HepG2 (cell line): ENCODE data around the gene RAB6A. TPM values are rescaled to one million over a fixed set of nuclear protein-coding genes. Genes with fewer than 3 reads are reported as not detected.
"Not testable (repeated sequence)": the region's sequence is repeated elsewhere in the genome, so short reads cannot be mapped to it uniquely, and the experiment has no call there.

Experiments used
- ATAC-seq: fragments of 200-7000 bp; cut with Tn5 transposase; 3 replicates; pipeline ENCODE4 v1.9.1; 2020; ENCODE audit warnings: mild to moderate bottlenecking, moderate library complexity
- BruUV-seq: library from RNA; stranded (reverse); fragments of 400-500 nt; replicated peaks from 2 replicates; lab custom pipeline; 2021; lab: Mats Ljungman, UMichigan
- CTCF ChIA-PET: fragments of 300-600 bp; formaldehyde crosslinking; extraction: SDS; loops from one replicate; lab custom pipeline; 2021; ENCODE audit warnings: low total read pairs, inconsistent platforms, low intra/inter-chr PET ratio; lab: Yijun Ruan, JAX
- POLR2A ChIA-PET: fragments of 350-600 bp; sonication (Branson Sonifier 250); formaldehyde crosslinking; loops from one replicate; lab custom pipeline; 2020; ENCODE audit warnings: antibody characterized with exemption, inconsistent platforms; lab: Yijun Ruan, JAX
- DNase-seq: peaks from one replicate; pipeline ENCODE4 v3.0.0-alpha.2; 2015; ENCODE audit warnings: low spot score
- FAIRE-seq: peaks from 3 replicates; lab custom pipeline; 2011; peaks lifted over from hg19 to GRCh38; lab: Jason Lieb, UNC
- H2AFZ ChIP-seq: one replicate; pipeline ENCODE4 v1.6.1; 2011; ENCODE audit warnings: low read length, inconsistent platforms
- H3K27ac ChIP-seq: fragments of 300-600 bp; 3 replicates; pipeline ENCODE4 v1.8.0; 2011; ENCODE audit warnings: mixed run types, mild to moderate bottlenecking, mixed read lengths, low read length, inconsistent platforms; ENCODE audit not compliant: insufficient read depth; ENCODE audit errors: extremely low read length
- H3K27me3 ChIP-seq, 2 experiments: fragments of 200-600 bp in 1 of 2; 2 replicates in 1 of 2; 3 replicates in 1 of 2; pipeline versions ENCODE4 v1.6.0 to v1.8.0; 2011; ENCODE audit warnings: low read length in 2 of 2, mild to moderate bottlenecking in 2 of 2, moderate library complexity in 2 of 2, inconsistent platforms in 1 of 2; ENCODE audit not compliant: insufficient read depth in 2 of 2, control insufficient read depth in 1 of 2
- H3K36me3 ChIP-seq, 2 experiments: fragments of 200-600 bp in 1 of 2; replicated peaks in 1 of 2; 2 replicates in 1 of 2; 3 replicates in 1 of 2; pipeline versions ENCODE4 v1.5.1 to v1.8.0; 2011; ENCODE audit warnings: low read length in 2 of 2, inconsistent platforms in 1 of 2; ENCODE audit not compliant: insufficient read depth in 2 of 2, control insufficient read depth in 1 of 2
- H3K4me1 ChIP-seq: 2 replicates; pipeline ENCODE4 v1.5.1; 2012; ENCODE audit warnings: low read length, inconsistent platforms; ENCODE audit not compliant: insufficient read depth
- H3K4me2 ChIP-seq: 2 replicates; pipeline ENCODE4 v1.6.0; 2011; ENCODE audit warnings: low read depth, low read length, inconsistent platforms
- H3K4me3 ChIP-seq, 3 experiments: fragments of 200-600 bp in 1 of 3; sonication (generic), shearing (Covaris generic) in 1 of 3; replicated peaks in 1 of 3; 2 replicates each; pipeline ENCODE4 v1.5.1; 2011 to 2016; ENCODE audit warnings: low read length in 3 of 3, inconsistent platforms in 2 of 3, low read depth in 2 of 3, mild to moderate bottlenecking in 2 of 3, control low read depth in 1 of 3, mixed read lengths in 1 of 3; ENCODE audit not compliant: insufficient read depth in 1 of 3
- H3K79me2 ChIP-seq: one replicate; pipeline ENCODE4 v1.6.1; 2011; ENCODE audit warnings: low read length, inconsistent platforms; ENCODE audit not compliant: insufficient read depth
- H3K9ac ChIP-seq: 2 replicates; pipeline ENCODE4 v1.6.0; 2011; ENCODE audit warnings: mild to moderate bottlenecking, low read depth, low read length, inconsistent platforms; ENCODE audit not compliant: insufficient read depth
- H3K9me3 ChIP-seq: 2 replicates; pipeline ENCODE4 v1.5.1; 2012; ENCODE audit warnings: mild to moderate bottlenecking, low read length
- H4K20me1 ChIP-seq: 2 replicates; pipeline ENCODE4 v1.6.0; 2011; ENCODE audit warnings: inconsistent platforms, mild to moderate bottlenecking, low read length, moderate library complexity; ENCODE audit not compliant: insufficient read depth
- BRD4 ChIP-seq: sonication (generic); formaldehyde crosslinking; IDR thresholded peaks from 2 replicates; pipeline ENCODE4 v1.4.0; 2020; ENCODE audit warnings: missing genetic modification reagents
- CBX1 ChIP-seq: IDR thresholded peaks from one replicate; pipeline ENCODE4 v1.6.1; 2016; ENCODE audit warnings: antibody characterized with exemption, low read depth
- CCAR2 ChIP-seq: fragments of 200-400 bp; formaldehyde crosslinking; optimal IDR thresholded peaks from 2 replicates; pipeline ENCODE3; 2018; ENCODE audit warnings: low read depth, mild to moderate bottlenecking, low read length, moderate library complexity
- FOSL2 ChIP-seq: sonication (generic); formaldehyde crosslinking; IDR thresholded peaks from 2 replicates; pipeline ENCODE4 v1.4.0; 2020; ENCODE audit warnings: missing genetic modification reagents
- IKZF4 ChIP-seq: sonication (generic); formaldehyde crosslinking; IDR thresholded peaks from 2 replicates; pipeline ENCODE4 v1.5.1; 2020; ENCODE audit warnings: borderline replicate concordance, mild to moderate bottlenecking, low read depth, missing genetic modification reagents; ENCODE audit errors: not compliant biosample characterization
- MLX ChIP-seq: IDR thresholded peaks from 2 replicates; pipeline ENCODE4 v1.6.1; 2016
- MXD3 ChIP-seq: IDR thresholded peaks from 2 replicates; pipeline ENCODE4 v1.6.1; 2016; ENCODE audit warnings: mild to moderate bottlenecking, missing biosample characterization, missing genetic modification reagents
- STAG1 ChIP-seq: sonication (generic); formaldehyde crosslinking; IDR thresholded peaks from 2 replicates; pipeline ENCODE4 v1.4.0; 2020; ENCODE audit warnings: missing genetic modification reagents
- ZNF468 ChIP-seq: sonication (generic); formaldehyde crosslinking; IDR thresholded peaks from 2 replicates; pipeline ENCODE4 v1.8.0; 2022; ENCODE audit warnings: mild to moderate bottlenecking, moderate library complexity, missing genetic modification reagents
- WGBS: methylation state at CpG from one replicate; pipeline ENCODE4 v1.1.6; 2017; ENCODE audit warnings: low lambda C conversion rate; 5-methylcytosine and 5-hydroxymethylcytosine counted together
- in situ Hi-C: cut with HindIII; loops from 2 replicates; pipeline ENCODE4 v1.10.0; 2017; ENCODE audit warnings: low pct_unique_long_range_greater_than_20kb; ENCODE audit not compliant: extremely low pct_ligation_motif_present
- intact Hi-C: fragments of 100-400 bp; cut with micrococcal nuclease; formaldehyde crosslinking; loops from one replicate; pipeline ENCODE4 v1.10.0; 2022; ENCODE audit not compliant: unreplicated experiment
- polyA plus RNA-seq, 8 experiments: library from polyadenylated mRNA; depleted of rRNA in 3 of 8; stranded (reverse) in 7 of 8; unstranded in 1 of 8; fragments of >200 nt; fragmentation: Illumina TruSeq in 4 of 8; extraction: Trizol in 4 of 8; gene quantifications; 2 replicates each; pipeline versions ENCODE4 v1.2.1 to v1.2.3, GENCODE V29; 2011 to 2016; ENCODE audit warnings: low read depth in 4 of 8, missing spikeins in 1 of 8, mixed read lengths in 1 of 8; ENCODE audit not compliant: insufficient read depth in 1 of 8
- total RNA-seq, 5 experiments: library from RNA; depleted of rRNA; stranded (reverse); fragments of >200 nt; fragmentation: Illumina TruSeq; extraction: Trizol; gene quantifications; 2 replicates each; pipeline ENCODE4 v1.2.3, GENCODE V29; 2016; ENCODE audit warnings: low read depth in 1 of 5

RAB6A gene
- total and polyA plus RNA-seq, 2 of the 13 experiments (the other 11 are each of a cell fraction or from before 2014, with no cell fraction given): 74.3 to 121 TPM

GRCh38 chr11:73770811-73771210, 9.9 kb upstream of the RAB6A start:
- in situ Hi-C loops, H3K36me3 ChIP-seq, POLR2A ChIA-PET, H3K4me2 ChIP-seq, H3K79me2 ChIP-seq, BruUV-seq, FAIRE-seq, CTCF ChIA-PET, H3K9me3 ChIP-seq, intact Hi-C loops, H4K20me1 ChIP-seq, H3K27me3 ChIP-seq, H2AFZ ChIP-seq, H3K4me1 ChIP-seq, H3K9ac ChIP-seq, DNase-seq, ATAC-seq, H3K4me3 ChIP-seq, H3K27ac ChIP-seq: not testable (repeated sequence)
- 76% methylated on average over 7 of the region's 7 CpGs for WGBS
- peak; percentile 44 for TF ChIP-seq FOSL2 (CRISPR knock-in tag)

- DNase-seq (no peak), ATAC-seq (no peak), FAIRE-seq (no peak)
- no peaks in the 10 kb centered on the region for H3K36me3 ChIP-seq
- H4K20me1 ChIP-seq: no peaks in the 10 kb centered on the region
- ChIA-PET POLR2A (interaction anchor here (8.3 kb wide), 1 partner anchor 11 kb away, joined by 194 read pairs; no protein-coding TSS in a partner anchor), CTCF (no interaction called here)
- no peak overlapping the region for H3K27ac ChIP-seq
- in situ Hi-C loops (no loop called here), intact Hi-C loops (no loop called here)
- no peak overlapping the region for H2AFZ ChIP-seq
- WGBS: 0% methylated on average over 1 of the region's 1 CpG
- no peak overlapping the region for H3K4me2 ChIP-seq
- BruUV-seq: no TSS peak
- no peaks in the 10 kb centered on the region; a peak in 1 of 5 replicates for H3K27me3 ChIP-seq
- H3K9ac ChIP-seq: no peak overlapping the region
- no peaks in the 10 kb centered on the region for H3K9me3 ChIP-seq
- no peak overlapping the region for H3K4me3 ChIP-seq
- no peaks in the 10 kb centered on the region for H3K79me2 ChIP-seq
- H3K4me1 ChIP-seq: no peaks in the 10 kb centered on the region
- TF ChIP-seq STAG1 (CRISPR knock-in tag) (no peak), MLX (CRISPR knock-in tag) (no peak), CCAR2 (no peak), ZNF468 (CRISPR knock-in tag) (no peak), MXD3 (CRISPR knock-in tag) (no peak), CBX1 (no peak), BRD4 (CRISPR knock-in tag) (no peak), IKZF4 (CRISPR knock-in tag) (no peak)
Observed at GRCh38 chr11:73766763-73767162, 5.9 kb upstream of the RAB6A start.
